Raji (cell line): Measurements from ENCODE around the gene GLT6D1.

Experiments
- POLR2A ChIP-seq: IDR thresholded peaks from 2 replicates; pipeline ENCODE4 v1.6.1; 2011; ENCODE audit warnings: low read depth, low read length, control low read depth; ENCODE audit not compliant: insufficient read depth

Gene GLT6D1

DNA sequence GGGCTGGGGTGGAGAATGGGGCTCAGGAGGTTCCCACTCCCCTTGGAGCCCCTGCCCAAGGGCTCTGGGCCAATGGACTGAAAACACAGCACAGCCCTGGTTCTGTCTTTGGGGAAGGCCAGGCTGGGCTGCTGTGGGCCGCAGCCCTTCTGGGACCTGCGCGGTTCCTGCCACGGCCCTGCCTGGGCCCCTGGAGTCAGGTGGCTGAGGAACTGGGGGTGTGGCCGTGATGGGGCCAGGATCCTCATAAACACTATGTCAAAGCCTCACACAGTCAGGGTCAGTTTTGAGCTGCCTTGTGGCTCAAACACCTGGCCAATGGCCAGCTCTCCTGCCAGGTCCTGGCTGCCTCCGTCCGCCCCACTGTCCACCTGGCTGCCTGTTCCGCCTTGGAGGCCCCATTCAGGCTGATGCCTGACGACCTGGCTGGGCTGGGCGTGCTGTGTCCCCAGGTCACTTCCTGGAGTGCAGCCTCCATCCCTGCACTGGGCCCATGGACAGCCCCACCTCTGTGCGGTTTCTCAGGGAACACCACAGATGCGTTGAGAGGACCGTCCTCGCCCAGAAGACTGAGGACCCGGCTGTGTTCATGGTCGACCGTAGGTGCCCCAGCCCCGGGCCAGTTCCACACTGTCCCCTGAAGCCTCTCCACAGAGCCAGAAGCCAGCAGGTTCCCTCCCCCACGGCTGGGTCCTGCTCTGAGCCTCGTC is 50.3 kb downstream of the GLT6D1 start:
- no peak for TF ChIP-seq POLR2A

DNA sequence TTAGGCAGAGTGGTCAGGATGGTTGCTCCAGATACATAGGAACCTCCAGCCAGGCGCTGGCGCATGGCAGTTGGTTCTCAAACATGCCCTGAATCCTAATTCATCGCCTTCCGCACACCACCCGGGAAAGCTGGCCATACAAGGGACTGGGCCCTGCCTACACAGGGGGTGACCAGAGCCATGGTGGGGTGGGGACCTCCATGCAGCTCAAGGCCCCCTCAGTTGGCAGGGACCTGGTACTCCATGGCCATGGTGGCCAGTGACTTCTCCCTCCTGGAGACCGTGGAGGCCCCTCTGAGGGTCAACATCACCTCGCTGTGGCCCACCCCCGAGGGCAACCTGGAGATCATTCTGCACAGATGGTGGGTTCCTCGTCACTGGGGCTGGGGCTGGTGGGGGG is 51.0 kb downstream of the GLT6D1 start:
- no peak for TF ChIP-seq POLR2A

DNA sequence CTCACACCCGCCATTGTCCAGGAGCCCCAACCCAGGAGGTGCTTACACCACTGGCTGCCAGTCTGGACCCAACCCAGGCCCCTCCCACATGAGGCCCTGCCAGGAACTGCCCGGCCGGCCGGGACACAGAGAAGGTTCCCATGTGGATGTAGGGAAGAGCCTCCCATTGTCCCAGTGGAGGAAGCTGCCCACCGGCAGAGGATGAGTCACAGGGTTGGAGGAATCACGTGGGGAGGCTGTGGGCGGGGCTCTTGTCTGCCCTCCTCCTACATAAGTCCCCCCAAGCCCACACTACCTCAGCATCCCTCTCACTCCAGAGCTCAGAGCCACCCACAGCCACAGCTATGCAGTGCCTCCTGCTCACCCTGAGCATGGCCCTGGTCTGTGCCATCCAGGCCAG is 51.7 kb downstream of the GLT6D1 start:
- no peak for TF ChIP-seq POLR2A

DNA sequence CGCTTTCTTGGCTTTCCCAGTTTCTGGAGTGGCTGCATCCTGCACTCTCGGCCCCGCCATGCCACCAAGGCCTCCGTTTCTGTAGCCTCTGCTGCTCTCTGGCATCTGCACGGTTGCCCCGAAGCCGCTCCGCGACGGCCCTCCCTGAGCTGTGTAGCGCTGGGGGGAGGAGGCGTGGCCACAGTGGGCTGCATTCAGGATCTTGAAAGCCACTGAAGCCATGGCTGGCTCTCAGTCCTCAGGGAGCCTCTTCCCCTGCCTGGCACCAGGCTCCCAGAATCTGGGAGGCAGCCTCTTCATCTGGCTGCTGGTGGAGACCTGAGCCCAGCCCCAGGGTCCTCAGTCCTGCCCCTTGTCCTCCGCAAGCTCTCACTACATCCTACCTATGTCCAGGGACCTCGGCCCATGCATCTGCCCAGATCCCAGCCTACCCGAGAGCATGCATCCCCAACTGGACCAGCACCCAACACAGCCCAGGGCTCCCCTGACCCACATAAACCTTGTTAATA is 52.7 kb downstream of the GLT6D1 start:
- TF ChIP-seq POLR2A: no peak

DNA sequence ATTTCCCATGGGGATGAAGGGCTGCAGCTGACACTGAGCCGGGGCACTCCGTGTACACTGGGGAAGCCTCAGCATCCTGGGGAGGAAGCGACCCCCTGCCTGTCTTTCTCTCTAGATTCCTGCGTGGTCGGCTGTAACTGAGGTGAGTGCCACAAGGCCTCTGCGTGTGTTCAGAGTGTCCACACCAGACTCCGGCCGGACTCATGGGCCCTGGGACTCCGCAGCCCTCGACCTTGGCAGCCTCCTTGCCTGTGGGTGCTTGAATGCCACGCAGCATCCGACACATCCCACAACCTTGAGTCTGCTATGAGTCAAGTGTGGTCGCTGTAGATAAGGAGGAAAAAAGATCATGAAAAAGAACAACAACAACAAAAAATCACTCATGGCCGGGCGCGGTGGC is 54.4 kb downstream of the GLT6D1 start:
- no peak for TF ChIP-seq POLR2A

DNA sequence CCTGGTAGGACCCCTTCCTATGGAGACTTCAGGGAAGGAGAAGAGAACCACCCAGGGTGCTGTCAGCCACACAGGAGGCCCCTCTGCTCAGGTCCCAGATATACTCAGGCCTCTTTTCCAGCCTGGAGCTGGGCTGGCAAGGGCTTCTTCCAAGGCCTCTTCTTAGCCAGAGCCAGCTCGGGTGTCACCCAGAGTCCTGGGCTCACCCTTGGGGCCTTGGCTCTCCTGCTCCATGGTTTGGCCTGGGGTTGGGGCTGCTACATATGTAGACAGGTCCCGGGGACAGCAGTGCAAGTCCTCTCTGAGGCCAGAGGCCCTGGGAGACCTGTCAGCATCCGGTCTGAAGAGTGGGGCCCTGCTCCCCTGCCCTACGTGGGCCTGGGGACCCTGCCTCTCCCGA is 55.0 kb downstream of the GLT6D1 start:
- TF ChIP-seq POLR2A: no peak

DNA sequence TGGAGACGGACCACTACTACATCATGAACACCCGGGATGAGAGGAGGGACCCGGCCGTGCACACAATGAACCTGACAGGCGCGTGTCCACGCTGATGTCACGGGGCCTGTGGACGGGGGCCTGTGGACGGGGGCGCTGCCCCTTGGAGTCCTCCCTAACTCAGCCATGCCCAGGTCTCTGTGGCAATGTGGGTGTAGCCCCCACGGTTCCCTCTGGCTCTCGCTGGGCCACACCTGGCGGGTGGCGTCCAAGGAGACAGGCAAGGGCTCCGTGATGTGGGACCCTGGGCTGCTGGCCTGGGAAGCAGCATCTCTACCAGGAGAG is 55.7 kb downstream of the GLT6D1 start:
- TF ChIP-seq POLR2A: no peak

DNA sequence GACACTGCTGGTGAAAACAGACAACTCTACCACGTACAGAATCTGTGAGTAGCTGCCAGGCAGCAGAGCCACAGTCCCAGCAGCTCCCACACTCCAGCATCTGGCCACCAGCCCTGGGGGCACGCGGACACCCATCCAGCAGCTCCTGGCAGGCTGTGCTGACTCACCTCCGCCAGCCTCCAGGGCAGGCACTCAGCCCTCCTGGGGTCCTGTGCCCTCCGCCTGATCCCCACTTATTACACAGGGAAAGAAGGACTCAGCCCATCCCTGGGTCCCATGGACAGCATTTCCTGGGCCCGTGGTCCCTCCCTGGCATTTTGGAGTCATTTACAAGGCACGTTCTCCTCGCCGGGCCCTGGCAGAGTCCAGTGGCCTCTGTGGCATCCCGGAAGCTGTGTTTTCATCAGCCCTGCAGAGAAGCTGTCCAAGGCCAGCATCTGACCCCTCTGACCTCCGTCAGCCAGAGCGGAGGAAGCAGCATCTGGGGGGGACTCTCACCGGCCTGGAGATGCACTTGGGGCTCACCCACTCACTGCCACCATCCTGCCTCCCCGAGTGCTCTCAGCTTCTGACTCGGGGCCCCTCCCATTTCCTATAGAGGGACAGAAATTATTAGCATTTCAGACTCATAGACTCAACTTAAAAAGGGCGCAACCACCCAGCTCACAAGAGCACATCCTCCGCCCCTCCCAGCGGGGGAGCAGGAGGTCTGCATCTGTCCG is 56.2 kb downstream of the GLT6D1 start:
- no peak for TF ChIP-seq POLR2A

DNA sequence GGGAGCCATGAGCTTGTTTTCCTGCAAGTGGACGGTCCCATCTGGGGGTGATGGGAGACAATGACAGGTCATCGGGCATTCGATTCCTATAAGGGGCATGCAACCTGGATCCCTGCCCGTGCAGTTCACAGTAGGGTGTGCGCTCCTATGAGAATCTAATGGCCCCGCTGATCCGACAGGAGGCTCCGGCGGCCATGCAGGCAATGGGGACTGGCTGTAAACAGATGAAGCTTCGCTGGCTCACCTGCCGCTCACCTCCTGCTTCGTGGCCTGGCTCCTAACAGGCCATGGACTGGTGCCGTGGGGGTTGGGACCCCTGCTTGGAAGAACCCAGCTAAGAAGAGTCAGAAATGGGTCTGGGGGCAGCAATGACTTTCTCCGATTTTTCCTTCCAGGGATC is 56.8 kb downstream of the GLT6D1 start:
- TF ChIP-seq POLR2A: no peak

DNA sequence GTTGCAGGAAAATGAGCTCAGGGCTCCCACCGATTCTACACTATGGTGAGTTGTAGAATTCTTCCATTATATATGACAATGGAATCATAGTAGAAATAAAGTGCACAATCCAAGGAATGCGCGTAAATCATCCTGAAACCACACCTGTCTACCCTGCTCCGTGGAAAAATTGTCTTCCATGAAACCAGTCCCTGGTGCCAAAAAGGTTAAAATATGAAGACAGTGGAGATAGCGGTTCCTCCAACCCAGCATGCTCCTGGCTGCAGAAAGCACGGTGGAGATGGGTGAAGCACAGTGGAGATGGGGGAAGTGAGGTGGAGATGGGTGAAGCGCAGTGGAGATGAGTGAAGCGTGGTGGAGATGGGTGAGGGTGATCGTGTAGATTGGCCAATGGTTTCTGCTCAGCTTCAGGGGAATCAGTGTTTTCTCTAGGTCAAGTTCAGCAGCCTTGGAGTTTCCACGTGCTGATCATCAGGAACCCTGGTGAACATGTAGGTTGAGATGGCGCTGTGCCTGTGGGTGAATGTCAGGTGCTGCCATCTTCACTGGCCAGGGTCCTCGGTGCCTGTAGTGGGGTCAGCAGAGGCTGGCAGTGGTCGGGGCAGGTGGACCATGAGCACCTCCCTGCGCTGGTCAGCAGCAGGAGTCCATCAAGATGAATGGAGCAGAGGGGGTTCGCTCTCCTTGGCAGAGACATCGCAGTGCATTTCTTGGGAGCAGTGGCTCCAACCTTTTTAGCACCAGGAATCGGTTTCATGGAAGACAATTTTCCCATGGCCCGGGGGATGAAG is 57.5 kb downstream of the GLT6D1 start:
- no peak for TF ChIP-seq POLR2A

DNA sequence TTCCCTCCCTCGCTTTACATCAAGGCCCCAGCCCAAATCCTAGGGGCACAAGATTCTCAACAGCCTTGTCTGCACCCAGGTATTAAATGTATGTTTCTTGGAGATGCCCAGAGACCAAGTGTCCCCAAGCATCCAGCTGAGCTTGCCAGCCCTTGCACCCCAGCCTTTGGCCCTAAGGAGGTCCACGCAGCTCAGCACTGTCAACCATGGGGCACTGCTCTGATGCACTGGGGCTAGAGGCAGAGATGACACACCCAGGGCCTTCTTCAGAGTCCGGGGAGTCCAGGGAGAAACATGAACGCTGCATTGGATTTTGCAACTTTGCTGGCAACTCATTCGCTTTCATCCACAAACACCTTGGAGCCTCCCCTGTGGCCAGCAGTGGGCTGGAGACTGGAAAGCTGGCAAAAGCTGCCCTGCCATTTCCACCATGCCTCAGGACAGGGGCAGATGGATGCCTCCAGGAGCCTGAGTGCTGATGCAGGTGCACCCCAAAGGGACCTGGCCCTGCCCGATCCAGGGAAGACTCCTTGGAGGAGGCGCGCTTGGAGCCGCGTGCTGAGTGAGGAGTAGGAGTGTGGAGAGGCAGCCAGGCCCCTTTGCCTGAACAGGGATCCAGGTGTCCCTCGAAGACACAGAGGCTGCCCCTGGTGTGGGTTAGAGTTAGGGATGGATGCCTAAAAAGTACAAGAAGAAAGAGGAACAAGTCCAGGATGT is 58.5 kb downstream of the GLT6D1 start:
- no peak for TF ChIP-seq POLR2A

DNA sequence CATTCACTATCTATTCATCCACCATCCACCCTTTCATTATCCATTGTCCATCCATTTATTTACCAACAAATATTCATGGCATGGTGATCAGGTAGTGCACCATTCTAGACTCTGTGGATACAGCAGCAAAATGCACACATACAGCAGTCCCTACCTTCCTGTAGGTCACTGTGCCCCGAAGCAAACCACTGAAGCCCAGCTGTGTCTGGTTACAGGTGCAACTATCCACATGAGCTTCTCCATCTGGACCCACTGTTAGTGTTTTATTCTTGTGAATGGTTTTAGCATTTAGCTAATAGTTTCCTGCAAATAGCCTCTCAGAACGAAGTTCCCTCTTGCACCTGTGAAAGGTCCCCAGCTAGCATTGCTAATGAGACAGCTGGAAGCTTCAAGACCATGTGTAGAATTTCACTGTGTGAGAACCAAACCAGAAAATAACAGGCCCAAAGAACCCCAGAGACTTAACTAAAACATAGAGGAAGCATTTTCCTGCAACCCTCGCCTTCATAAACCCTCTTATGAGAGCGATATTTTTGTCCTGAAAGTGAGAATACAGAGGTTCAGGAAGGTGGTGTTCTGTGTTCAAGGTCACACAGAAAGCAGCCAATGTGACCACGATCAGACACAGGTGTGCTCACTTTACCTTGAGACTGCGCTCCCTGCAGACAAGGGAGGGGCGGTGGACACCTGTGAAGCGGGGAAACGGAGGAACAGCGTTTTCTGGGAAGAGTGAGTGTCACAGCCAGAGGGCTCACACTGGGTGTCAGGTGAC is 59.3 kb downstream of the GLT6D1 start:
- TF ChIP-seq POLR2A: no peak

DNA sequence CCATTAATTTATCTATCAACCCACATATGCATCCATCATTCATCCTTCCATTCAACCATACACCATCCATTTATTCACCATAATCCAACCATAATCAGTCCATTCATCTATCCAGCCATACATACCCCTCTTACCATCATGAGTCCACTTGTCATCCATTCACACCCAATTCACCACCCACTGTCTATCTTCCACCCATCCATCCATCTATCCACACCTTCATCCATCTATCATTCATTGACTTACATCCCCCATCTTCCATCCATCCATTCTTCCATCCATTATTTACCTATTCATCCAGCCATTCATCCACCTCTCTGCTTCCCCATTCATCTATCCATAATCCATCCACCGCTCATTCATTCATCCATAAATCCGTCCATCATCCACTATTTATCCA is 60.0 kb downstream of the GLT6D1 start:
- no peak for TF ChIP-seq POLR2A

DNA sequence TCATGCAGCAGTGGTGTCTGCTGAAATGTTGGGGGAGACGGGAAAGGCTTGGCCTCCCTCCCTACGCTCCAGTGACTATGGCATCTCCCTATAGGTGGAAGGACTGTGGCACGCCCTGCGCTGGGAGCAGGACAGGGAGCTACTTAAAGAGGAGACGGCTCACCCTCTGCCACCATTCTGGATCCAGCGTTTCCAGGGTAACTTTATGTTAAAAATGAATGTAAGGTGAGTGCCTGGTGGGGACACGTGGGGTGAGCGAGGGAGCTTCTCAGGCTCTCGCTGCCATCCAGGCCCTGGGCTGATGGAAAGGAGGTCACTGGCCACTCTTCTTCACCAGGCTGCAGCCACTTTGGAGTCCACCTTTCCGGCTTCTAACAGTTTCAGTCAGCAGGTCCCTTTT is 62.1 kb downstream of the GLT6D1 start:
- TF ChIP-seq POLR2A: no peak

DNA sequence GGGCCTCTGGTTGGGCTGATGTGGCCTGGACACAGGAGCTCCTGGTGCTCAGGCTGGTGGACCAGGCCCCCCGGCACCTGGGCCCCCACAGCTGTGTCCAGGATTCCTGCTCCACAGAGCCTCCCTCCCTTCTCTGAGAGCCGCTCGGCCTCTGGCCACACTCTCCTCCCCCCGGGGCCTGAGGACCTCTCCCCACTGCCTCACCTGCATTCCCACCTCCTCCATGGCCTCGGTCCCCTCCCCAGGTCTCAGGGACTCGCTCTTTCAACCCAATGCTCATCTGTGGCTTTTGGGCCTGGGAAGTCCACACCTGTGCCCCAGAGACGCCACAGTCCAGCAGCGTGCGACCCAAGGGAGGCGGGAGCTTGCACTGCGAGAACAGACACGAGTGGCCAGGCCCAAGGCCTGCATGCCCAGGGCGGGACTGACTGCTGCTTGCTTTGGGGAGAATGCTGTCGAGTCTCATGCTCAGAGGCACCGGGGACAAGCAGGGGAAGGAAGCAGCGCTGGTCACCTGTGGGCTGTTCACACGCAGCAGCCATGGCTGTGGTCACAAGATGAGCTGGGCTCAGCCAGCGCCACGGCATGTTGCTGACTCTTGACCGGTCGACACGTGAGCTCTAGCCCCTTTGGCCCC is 63.2 kb downstream of the GLT6D1 start:
- no peak for TF ChIP-seq POLR2A

DNA sequence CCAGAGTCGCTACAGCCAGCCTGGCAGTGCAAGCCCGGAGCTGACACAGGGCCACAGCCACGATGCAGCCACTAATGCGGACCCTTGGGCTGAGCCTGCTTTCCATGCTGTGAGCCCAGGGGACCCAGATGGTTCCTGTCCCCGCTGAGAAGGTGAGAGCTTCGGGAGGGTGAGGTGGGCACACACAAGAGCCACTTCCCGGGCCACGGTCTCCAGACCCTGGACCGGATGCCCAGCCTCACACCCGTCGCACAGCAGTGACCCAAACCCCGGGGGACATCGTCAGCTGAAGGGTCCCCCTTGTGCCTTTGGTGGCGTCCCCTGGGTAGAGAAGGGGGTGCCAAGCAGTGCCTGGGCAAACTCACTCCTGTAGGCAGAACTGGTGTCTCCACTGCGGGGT is 64.4 kb downstream of the GLT6D1 start:
- TF ChIP-seq POLR2A: no peak
